GM19455 (cell line): ENCODE data around the gene SMCO4.
"Not testable (repeated sequence)": the region's sequence is repeated elsewhere in the genome, so short reads cannot be mapped to it uniquely, and the experiment has no call there.

Source experiments
- ATAC-seq: cut with Tn5 transposase; IDR thresholded peaks from one replicate; pipeline ENCODE4 v1.9.1; 2021; ENCODE audit not compliant: unreplicated experiment

The SMCO4 gene

GRCh38 chr11:93480756-93481155 lies 62.4 kb downstream of the SMCO4 start:
- no peak for ATAC-seq

GRCh38 chr11:93480256-93480655 lies 62.9 kb downstream of the SMCO4 start:
- no peak for ATAC-seq

- no peak for ATAC-seq
Measured at GRCh38 chr11:93478841-93479240, 64.3 kb downstream of the SMCO4 start.

GRCh38 chr11:93477684-93478234 lies 65.4 kb downstream of the SMCO4 start:
- ATAC-seq: no peak

- no peak for ATAC-seq
Measured at GRCh38 chr11:93476796-93477195, 66.4 kb downstream of the SMCO4 start.

GRCh38 chr11:93474123-93474522 lies 69.1 kb downstream of the SMCO4 start:
- ATAC-seq: no peak

GRCh38 chr11:93468290-93468689 lies 74.9 kb downstream of the SMCO4 start:
- ATAC-seq: no peak

GRCh38 chr11:93467054-93467453 lies 76.1 kb downstream of the SMCO4 start:
- no peak for ATAC-seq

- ATAC-seq: no peak
Measured at GRCh38 chr11:93464927-93465540, 78.2 kb downstream of the SMCO4 start.

GRCh38 chr11:93463666-93464065 lies 79.5 kb downstream of the SMCO4 start:
- not testable (repeated sequence) for ATAC-seq

GRCh38 chr11:93458286-93458685 lies 84.9 kb downstream of the SMCO4 start:
- no peak for ATAC-seq

- no peak for ATAC-seq
Measured at GRCh38 chr11:93444617-93445073, 98.5 kb downstream of the SMCO4 start.

- not testable (repeated sequence) for ATAC-seq
Measured at GRCh38 chr11:93443232-93443631, 100.0 kb downstream of the SMCO4 start.

- no peak for ATAC-seq
Measured at GRCh38 chr11:93432247-93432646, 110.9 kb downstream of the SMCO4 start.
